Nephron progenitor cell (in vitro differentiated cells): ENCODE data around the gene ATN1.

Source experiments
- DNase-seq: peaks from one replicate; pipeline ENCODE4 v3.0.0; 2021
- H3K27ac Mint-ChIP-seq: 2 replicates; pipeline ENCODE4 v1.8.0; 2021; ENCODE audit warnings: mild to moderate bottlenecking, moderate library complexity, mixed read lengths
- H3K27me3 Mint-ChIP-seq: 2 replicates; pipeline ENCODE4 v1.8.0; 2021; ENCODE audit warnings: mild to moderate bottlenecking, low read depth, mixed read lengths; ENCODE audit not compliant: poor library complexity
- H3K36me3 Mint-ChIP-seq: 2 replicates; pipeline ENCODE4 v1.8.0; 2021; ENCODE audit warnings: low read depth, mixed read lengths
- H3K4me1 Mint-ChIP-seq: 2 replicates; pipeline ENCODE4 v1.8.0; 2021; ENCODE audit warnings: mixed read lengths
- H3K4me3 Mint-ChIP-seq: 2 replicates; pipeline ENCODE4 v1.8.0; 2021; ENCODE audit warnings: mild to moderate bottlenecking, moderate library complexity, mixed read lengths
- H3K9me3 Mint-ChIP-seq: 2 replicates; pipeline ENCODE4 v1.8.0; 2021; ENCODE audit warnings: mild to moderate bottlenecking, moderate library complexity, mixed read lengths
- TF ChIP-seq, protein P1 (sequence below): fragments of 200-600 bp; sonication (generic); IDR thresholded peaks from 2 replicates; pipeline ENCODE4 v1.5.0; 2021; ENCODE audit warnings: antibody characterized with exemption

The ATN1 gene

DNA sequence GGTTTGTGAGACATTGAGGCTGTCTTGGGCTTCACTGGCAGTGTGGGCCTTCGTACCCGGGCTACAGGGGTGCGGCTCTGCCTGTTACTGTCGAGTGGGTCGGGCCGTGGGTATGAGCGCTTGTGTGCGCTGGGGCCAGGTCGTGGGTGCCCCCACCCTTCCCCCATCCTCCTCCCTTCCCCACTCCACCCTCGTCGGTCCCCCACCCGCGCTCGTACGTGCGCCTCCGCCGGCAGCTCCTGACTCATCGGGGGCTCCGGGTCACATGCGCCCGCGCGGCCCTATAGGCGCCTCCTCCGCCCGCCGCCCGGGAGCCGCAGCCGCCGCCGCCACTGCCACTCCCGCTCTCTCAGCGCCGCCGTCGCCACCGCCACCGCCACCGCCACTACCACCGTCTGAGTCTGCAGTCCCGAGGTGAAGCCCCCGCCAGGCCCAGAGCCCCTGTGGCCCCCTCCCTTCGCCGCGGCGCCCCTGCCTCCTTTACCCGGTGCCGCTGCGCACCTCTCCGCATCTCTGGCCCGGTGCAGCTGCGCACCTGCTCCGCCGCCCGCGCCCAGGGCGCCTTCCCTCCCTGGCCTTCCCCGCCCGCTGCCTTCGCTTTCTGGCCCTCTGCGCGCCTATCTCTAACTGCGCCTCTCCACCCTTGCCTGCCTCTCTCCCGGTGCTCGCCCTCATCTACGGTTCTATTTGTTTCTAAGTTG, 13.4 kb upstream of the ATN1 start, which contains the start of gene ENO2:
TSS of gene ENO2 (plus strand) at position 335 of the 701 bp plus-strand sequence. CDS start 1,253 bp downstream, outside the sequence.
- DNase-seq, result peak; percentile 76
- peaks cover 26% of the 10 kb centered on the region for H3K27me3 Mint-ChIP-seq
- H3K9me3 Mint-ChIP-seq, result no peaks in the 10 kb centered on the region
- TF ChIP-seq, protein P1, sequence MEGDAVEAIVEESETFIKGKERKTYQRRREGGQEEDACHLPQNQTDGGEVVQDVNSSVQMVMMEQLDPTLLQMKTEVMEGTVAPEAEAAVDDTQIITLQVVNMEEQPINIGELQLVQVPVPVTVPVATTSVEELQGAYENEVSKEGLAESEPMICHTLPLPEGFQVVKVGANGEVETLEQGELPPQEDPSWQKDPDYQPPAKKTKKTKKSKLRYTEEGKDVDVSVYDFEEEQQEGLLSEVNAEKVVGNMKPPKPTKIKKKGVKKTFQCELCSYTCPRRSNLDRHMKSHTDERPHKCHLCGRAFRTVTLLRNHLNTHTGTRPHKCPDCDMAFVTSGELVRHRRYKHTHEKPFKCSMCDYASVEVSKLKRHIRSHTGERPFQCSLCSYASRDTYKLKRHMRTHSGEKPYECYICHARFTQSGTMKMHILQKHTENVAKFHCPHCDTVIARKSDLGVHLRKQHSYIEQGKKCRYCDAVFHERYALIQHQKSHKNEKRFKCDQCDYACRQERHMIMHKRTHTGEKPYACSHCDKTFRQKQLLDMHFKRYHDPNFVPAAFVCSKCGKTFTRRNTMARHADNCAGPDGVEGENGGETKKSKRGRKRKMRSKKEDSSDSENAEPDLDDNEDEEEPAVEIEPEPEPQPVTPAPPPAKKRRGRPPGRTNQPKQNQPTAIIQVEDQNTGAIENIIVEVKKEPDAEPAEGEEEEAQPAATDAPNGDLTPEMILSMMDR, result no peak
- peaks cover 52% of the 10 kb centered on the region for H3K4me1 Mint-ChIP-seq
- peak within 1 kb of the TSS; percentile 93 for H3K4me3 Mint-ChIP-seq
- no peak within 1 kb of the TSS for H3K27ac Mint-ChIP-seq
- peaks cover 11% of the 10 kb centered on the region for H3K36me3 Mint-ChIP-seq

DNA sequence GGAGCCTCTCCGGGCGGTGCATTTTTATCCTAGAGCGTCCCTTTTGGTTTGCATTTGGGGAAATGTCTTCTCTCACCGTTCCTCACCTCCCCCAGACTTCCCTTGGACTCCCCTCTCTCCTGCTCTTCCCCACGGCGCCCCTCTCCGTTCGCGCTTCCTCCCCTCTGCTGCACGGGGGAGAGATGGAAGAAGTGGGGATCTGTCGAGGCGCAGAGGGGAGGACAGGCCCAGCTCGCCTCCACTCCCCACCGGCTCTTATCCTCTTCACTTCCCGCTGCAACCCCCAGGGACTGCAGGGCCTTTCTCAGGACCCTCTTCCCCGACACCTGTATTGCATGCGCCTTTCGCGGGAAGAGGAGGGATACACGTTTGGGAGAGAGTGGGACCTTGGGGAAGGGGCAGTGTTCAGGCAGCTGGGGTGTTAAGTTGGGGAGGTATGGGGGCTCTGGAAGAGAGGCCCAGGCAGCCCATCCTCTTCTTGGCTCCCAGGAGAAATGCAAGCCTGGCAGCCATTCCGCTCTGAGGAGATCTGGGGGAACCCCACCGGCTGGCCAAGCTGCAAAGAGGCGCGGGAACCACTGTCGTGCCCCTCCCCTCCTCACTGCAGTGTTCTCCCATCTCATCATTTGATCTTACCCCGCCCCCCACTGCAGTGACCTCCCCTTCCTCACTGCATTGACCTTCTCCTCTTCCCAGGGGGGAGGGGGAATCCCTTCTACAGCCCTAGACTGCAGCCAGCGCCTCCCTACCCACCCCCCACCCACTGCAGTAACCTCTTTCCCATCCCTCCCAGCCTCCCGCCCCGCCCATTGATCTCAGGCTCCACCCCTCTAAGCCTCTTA, 12.6 kb upstream of the ATN1 start:
- peak overlapping the region; percentile 93 for H3K4me3 Mint-ChIP-seq
- H3K9me3 Mint-ChIP-seq, result no peaks in the 10 kb centered on the region
- H3K4me1 Mint-ChIP-seq, result peaks cover 60% of the 10 kb centered on the region
- TF ChIP-seq, protein P1, result no peak
- H3K27ac Mint-ChIP-seq, result no peak overlapping the region
- H3K27me3 Mint-ChIP-seq, result peaks cover 23% of the 10 kb centered on the region
- H3K36me3 Mint-ChIP-seq, result peaks cover 19% of the 10 kb centered on the region
- DNase-seq, result peak; percentile 59

DNA sequence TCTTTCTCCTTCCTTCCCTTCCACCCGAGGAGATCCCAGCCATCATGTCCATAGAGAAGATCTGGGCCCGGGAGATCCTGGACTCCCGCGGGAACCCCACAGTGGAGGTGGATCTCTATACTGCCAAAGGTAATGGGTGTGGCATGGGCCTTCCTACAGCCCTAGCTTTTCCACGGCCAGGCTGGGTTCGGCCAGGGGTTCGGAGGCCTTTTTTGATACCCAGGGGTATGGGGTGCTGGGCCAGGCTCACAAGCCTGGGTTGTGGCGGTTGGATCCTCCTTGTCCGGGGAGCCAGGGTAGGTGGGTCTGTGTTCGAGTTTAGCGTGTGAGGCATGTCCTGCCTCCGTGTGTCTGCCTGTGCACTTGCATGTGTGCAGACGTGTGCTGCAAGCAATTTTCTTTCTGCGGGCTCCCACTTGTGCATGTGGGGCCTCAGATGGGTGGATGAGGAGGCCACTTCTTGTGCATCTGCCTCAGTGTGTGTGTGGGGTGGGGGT, 11.9 kb upstream of the ATN1 start:
- Mint-ChIP-seq H3K4me1 (peaks cover 60% of the 10 kb centered on the region), H3K27ac (no peak overlapping the region), H3K27me3 (peaks cover 20% of the 10 kb centered on the region), H3K36me3 (peaks cover 20% of the 10 kb centered on the region), H3K4me3 (peak overlapping the region; percentile 93), H3K9me3 (no peaks in the 10 kb centered on the region)
- TF ChIP-seq, protein P1, result no peak
- DNase-seq, result no peak

DNA sequence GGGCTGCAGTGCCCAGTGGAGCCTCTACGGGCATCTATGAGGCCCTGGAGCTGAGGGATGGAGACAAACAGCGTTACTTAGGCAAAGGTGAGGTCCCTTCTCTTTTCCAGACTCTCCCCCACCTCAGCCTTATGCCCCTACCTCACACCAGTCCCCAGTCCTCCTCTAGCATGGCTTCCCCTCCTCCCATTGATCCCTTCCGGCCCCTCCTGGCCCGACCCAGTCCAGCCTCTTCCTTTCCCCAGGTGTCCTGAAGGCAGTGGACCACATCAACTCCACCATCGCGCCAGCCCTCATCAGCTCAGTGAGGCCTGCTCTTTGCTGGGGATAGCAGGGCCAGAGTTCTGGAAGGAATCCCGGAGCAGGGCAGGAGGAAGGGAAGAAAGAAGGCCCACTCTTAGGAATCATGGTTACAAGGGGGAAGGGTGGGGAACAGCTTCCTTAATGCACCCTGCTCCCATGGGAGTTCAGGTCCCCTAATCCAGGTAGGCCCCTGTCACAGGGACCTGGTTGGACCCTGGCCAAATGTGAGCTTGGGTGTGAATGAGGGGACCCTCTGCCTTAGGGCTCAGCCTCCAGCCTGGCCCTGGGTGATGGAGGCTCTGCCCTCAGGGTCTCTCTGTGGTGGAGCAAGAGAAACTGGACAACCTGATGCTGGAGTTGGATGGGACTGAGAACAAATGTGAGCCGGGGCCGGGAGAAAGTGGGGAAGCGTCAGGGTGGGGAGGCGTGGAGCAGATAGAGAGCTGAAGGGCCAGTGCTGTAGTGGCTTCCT, 11.1 kb upstream of the ATN1 start:
- H3K36me3 Mint-ChIP-seq, result peaks cover 26% of the 10 kb centered on the region
- peaks cover 64% of the 10 kb centered on the region for H3K4me1 Mint-ChIP-seq
- TF ChIP-seq, protein P1, result no peak
- peak overlapping the region; percentile 93 for H3K4me3 Mint-ChIP-seq
- H3K27me3 Mint-ChIP-seq, result peaks cover 12% of the 10 kb centered on the region
- H3K9me3 Mint-ChIP-seq, result no peaks in the 10 kb centered on the region
- no peak overlapping the region for H3K27ac Mint-ChIP-seq
- no peak for DNase-seq

DNA sequence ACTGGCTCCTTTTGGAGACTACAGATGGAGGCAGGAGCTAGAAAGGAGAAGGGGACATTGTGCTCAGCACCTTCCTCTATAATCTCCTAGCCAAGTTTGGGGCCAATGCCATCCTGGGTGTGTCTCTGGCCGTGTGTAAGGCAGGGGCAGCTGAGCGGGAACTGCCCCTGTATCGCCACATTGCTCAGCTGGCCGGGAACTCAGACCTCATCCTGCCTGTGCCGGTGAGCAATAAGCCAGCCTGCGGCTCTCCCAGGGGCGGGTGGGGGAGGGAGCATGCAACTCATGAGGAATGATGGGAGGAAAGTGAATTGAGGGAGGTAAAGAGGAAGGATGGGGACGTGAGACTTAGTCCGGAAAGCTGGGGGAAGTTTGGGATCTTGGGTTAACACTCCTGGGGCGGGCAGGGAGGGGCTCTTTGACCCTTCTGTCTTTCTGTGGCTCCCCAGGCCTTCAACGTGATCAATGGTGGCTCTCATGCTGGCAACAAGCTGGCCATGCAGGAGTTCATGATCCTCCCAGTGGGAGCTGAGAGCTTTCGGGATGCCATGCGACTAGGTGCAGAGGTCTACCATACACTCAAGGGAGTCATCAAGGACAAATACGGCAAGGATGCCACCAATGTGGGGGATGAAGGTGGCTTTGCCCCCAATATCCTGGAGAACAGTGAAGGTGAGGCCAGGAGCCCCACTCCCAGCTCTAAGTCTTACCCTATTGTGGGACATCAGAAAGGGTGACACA, 10.1 kb upstream of the ATN1 start:
- Mint-ChIP-seq H3K36me3 (peaks cover 26% of the 10 kb centered on the region), H3K27ac (no peak overlapping the region), H3K4me1 (peaks cover 71% of the 10 kb centered on the region), H3K9me3 (no peaks in the 10 kb centered on the region), H3K27me3 (peaks cover 9% of the 10 kb centered on the region), H3K4me3 (no peak overlapping the region)
- no peak for DNase-seq
- TF ChIP-seq, protein P1, result no peak
